ENCODE results near the gene ZNF148.

ZNF148 gene

DNA sequence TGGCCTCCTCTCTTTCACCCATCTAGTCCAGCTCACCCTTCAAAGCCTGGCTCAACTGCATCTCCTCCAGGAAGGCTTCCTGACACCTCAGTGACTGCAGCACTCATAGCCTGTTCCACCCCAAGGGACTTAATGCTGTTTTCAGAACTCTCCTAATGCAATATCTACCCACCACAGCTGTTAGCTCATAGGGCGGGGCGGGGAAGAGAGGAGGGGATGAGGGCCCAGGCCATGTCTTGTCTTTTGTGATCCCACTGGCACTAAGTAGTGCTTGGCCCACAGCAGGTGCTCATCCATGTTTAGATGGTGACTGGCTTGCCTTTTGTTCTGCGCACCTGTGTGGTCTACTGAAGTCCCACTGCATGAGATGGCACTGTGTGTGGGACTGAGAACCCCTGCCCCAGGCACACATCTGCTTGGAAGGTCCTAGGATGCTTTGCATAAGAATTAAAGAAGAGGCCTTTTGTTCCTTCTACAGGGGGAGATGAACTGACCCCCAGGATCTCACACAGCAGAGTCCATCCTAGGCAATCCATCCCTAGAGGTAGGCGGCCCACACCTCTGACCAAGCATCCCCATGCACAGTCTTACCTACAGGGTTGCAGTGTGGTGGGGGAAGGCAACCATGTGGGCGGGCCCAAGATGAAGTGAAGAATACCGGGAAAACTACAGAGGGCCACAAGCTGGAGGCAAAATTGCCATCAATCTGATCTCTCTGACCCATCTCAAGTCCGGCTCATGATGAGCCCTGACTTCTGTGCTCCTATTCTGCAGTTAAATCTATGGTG lies 185.6 kb downstream of the ZNF148 start:
- DNase-seq (ENCODE audit: low spot score) = no peak

DNA sequence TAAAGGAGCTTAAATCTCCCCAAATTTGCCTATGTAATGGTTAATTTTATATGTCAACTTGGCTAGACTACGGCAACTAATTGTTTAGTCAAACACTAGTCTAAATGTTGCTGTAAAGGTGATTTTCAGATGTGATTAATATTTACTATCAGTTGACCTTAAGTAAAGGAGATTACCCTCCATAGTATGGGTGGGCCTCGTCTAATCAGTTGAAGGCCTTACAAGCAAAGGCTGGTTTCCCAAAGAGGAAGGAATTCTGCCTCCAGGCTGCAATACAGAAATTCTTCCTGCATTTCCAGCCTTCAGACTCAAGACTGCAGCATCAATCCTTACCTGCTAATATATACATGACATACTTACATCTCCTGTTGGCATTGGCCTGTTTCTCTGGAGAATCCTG lies 186.2 kb downstream of the ZNF148 start:
- no peak for DNase-seq (ENCODE audit: low spot score)

DNA sequence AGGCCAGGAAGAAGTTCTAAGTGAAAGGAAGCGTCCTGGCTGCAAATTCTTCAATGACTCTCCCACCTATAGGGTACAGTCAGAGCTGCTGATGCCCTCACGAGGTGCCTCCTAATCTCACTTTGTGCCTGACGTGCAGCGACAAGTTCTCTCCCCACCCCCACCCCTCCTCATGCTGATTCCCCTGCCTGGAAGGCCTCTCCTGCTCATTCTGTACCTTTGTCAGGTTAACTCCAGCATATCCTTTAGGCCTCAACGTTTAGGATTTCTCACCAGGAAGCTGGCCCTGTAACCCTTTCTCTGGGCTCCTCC lies 187.6 kb downstream of the ZNF148 start:
- no peak for DNase-seq (ENCODE audit: low spot score)

DNA sequence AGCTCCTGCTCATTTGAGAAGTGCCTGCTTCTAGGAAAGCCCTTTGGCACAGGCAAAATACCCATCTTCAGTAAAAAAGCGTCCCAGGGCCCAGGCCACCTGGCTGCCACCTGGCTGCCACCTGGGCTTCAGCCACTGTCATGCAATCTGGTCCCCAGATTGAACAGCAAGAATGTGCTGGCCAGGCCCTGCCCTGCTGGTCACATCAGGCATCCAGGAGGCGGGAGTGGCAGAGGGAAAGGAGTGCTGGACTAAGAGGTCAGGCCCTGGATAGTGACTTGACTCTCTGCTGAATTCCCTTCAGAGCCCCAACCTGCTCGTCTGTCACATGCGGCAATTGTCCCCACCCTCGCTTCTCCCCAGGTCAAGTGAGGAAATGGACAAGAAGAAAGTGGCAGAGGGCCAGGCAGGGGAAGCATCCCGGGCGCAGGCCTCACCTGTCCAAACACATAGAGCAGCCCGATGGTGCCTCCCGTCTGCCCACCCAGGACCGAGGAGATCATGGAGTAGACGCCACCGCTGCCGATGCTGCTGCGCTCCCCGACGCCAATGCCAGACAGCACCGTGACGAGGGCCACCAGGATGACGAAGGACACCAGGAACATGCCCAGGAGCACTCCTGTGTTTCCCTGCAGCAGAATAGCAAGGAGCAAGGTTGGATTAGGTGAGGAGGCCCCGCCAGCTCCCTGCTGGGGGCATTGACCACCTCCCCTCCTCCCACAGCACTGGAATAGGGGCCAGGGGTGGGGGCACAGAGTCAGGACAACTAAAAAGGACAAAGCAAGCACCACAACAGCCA lies 188.1 kb downstream of the ZNF148 start:
- no peak for DNase-seq (ENCODE audit: low spot score)

DNA sequence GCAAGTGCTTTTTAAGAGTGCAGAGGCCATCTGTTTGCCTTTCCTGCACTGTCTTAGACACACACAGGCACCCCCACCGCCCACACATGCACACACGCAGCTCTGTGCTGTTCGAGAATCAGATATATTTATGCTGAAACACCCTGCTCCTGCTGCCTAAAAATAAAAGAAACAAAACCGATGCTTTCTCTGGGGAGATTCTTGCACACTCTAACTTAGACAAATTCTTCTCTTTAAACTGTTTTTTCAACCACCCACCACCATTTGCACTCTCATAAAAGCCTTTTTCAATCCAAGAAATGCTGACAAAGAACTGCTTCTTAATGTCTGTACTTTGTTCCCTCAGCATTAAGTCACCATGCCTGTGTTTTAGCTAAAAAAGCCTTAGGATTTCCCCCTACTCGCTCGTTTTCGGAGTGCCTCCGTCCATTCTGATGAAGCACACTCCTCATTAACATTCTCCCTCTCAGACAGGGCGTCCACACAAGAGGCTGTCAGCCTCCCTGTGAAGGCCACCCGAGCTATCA lies 188.8 kb downstream of the ZNF148 start:
- DNase-seq (ENCODE audit: low spot score) = peak; percentile 11

DNA sequence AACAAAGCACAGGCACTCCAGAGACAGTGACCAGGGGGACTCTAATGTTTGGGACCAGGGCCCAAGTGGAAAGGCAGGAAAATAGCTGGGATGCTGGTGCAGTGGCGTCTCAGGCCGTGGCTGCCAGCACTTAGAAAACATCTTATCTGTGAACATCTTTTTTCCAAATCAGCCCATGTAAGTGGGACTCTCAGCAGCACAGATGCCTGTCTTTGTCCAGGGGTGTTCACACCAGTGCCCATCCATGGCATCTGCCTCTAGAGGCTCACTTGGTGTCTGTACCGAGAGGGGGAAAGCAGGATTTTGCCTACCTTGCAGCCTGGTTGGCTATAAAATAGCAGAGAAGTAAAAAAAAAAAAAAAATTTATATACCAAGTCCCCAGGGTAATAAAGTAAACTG lies 189.3 kb downstream of the ZNF148 start:
- DNase-seq (ENCODE audit: low spot score) = no peak

DNA sequence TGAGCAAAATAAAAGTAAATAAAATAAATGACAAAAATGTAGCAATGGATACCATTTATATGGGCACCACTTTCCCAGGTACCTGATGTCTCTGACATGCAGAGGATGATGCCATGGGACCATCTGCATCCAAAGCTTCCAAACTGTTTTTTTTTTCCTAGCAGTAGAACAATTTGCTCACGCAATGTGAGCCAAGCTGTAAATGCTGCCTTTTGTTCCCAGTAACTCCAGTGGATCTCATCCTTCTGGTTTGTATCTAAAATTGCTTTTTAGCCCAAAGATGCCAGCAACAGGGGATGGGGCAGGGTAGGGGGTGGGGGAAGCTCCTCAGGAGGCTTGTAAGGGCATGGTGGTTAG lies 195.3 kb downstream of the ZNF148 start:
- no peak for DNase-seq (ENCODE audit: low spot score)

DNA sequence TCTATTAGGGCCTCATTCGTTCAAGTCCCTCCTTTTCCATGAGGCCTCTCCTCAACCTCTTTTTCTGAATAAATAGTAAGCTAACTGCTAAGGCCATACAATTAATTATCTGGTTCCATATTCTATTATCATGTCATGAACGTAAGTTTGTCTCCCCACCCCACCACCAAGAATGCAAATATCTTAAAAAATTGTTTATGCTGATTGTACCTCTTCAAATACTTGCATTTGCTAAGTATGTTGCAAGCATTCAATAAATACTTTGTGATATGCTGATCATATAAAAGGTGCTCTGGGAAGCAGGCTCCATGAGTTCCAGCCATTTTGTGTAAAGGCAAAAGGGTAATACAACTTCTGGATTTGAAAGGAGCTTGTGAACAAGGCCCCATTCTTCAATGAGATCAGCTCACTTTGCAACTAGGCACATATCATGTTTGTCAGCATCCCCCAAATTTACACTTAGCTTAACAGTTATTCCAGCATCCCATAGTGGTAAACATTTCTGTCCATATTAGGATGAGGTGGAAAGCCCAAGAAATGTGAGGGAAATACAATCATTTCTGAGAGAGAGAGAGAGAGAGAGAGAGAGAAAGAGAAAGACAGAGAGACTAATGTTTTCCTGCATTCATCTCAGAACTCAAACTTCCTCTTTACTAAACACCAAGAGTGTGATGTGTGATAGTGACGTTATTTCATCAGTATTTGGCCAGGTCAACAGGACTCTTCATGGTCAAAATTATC lies 195.8 kb downstream of the ZNF148 start:
- no peak for DNase-seq (ENCODE audit: low spot score)

DNA sequence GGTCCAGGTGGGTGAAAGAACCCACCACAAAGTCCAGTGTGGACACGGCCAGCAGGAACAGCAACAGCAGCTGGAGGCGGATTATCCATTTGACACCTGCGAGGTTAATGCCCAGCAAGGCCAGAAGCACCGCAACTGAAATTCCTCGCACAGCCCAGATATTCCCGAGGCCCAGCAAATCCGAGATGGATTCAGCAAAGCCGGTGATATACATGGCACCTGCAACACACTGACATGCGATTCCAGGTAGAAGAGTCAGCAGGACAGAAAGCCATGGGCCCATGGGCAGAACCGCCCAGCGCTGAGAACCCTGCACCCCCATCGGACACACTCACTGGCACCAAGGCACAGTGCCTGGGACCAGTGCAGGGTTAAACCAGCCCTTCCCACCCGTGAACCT lies 197.4 kb downstream of the ZNF148 start:
- DNase-seq (ENCODE audit: low spot score) = no peak

Measured in AG08395 (cell line).